Stromal cell of bone marrow (primary cell): ENCODE measurements around the gene FERMT3.

Source experiments
- DNase-seq: peaks from one replicate; pipeline ENCODE4 v3.0.0-alpha.2; 2012; ENCODE audit warnings: low read depth

Gene FERMT3

DNA sequence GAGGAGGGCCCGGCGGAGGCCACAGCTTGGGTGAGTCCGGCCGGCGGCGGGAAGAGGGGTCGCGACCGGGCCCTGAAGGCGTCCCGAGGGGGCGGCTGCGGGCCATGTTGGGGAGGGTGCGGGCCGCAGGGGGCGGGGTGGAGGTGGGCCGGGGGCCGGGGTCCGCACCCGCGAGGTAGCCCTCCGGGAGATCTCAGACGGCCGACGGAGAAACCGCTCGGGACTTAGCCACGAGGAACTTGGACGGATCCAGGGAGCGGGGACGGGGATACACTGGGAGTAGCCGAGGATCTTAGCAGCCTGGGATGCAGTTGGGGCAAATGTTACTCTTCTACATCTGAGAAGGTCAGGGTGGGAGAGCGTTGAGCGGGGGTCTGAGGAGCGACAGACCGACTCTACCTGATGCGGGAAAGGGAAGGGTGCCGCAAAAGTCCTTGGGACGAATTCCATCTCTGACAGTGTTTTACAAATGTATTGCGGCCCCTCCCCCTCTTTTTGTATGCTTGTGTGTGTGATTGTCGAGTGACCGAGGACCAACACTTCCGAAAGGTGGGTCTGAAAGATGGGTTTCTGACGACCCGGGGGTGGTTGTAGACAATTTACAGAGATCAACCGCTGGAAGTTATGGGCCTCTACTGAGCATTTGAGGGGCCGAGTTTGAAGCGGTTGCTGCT lies 19.9 kb upstream of the FERMT3 start:
- DNase-seq: no peak

DNA sequence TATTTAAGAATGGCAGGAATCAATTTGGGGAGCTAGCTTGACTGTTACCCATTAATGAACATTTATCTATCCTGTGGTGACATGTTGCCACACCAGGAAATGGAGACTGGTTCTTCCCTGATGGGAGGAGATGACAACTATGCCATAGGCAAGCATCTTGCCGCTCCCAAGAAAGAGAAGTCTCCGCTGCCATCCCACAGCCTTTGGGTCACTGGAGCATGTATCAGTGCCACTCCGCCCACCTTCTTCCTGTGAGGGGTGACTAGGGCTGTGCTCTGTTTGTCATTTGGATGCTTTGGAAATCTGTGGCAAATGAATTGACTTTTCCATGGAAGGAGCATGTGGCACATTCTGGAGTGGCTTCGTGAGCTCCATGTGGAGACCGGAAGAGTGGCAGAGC lies 14.1 kb upstream of the FERMT3 start:
- DNase-seq: no peak

DNA sequence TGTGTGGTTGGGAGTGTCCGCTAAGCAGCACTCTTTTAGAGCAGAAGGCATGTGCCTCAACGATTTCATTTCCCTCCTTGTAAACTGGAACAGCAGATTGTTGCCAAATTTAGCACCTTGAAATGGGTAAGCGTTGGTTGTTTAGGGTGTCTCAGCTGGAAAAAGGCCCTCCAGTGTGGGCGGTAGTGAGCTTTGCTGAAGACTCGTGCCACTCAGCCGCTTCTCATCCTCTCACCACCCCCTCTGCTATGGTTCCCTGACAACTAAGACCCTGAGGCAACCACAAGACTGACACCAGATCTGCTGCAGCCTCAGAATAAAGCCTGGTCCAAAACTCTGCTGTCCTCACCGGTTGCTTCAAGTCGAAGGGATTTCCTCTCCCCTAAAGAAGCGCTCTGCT lies 9.9 kb upstream of the FERMT3 start:
- no peak for DNase-seq

DNA sequence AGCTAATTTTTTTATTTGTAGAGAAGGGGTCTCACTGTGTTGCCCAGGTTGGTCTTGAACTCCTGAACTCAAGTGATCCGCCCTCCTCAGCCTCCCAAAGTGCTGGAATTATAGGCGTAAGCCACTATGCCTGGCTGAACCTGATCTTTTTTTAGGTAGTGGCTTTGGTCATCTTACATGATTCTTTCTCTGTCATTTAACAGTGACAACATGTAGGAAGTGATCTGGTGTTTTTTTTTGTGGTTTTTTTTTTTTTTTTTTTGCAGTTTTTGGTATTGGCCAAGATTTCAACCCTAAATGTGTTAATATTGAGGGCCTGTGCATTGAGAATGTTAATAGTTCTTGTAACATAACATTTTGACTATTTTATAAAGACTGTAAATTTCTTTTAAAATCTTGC lies 8.0 kb upstream of the FERMT3 start:
- DNase-seq: no peak

DNA sequence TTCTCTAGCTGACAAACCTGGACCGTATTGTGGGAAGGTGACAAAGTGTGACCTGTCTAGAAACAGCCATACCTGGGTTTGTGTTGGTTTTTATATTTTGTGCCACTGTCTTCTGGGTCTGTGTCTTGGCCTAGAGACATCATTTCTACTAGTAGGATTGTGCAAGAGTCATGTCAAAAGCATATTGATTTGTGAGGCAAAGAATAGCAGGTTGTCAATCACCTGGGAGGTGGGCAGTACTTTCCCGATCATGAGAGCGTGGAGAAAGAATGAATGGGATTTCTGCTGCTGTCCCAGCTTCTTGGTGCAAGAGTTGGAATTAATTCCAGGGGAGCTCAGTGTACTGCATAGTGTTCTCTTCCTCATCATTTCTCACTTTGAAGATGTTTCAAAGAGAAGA lies 5.0 kb upstream of the FERMT3 start:
- no peak for DNase-seq

DNA sequence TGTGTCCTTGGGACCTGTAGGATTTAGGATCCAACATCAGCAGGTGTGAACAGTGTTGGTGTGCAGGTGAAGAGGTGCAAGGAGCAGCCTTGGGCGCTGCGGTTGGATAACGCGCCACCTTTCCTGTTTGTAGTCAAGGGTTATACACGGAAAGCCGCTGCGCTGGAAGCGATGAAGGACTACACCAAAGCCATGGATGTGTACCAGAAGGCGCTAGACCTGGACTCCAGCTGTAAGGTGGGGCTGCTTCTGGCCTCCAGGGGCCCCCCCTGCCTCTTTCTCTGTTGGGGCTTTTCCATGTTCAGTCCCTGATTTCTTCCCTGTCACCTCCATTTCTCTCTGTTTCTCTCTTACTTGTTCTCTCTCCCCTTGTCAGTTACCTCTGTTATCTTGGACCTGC lies 3.5 kb upstream of the FERMT3 start:
- DNase-seq: no peak

DNA sequence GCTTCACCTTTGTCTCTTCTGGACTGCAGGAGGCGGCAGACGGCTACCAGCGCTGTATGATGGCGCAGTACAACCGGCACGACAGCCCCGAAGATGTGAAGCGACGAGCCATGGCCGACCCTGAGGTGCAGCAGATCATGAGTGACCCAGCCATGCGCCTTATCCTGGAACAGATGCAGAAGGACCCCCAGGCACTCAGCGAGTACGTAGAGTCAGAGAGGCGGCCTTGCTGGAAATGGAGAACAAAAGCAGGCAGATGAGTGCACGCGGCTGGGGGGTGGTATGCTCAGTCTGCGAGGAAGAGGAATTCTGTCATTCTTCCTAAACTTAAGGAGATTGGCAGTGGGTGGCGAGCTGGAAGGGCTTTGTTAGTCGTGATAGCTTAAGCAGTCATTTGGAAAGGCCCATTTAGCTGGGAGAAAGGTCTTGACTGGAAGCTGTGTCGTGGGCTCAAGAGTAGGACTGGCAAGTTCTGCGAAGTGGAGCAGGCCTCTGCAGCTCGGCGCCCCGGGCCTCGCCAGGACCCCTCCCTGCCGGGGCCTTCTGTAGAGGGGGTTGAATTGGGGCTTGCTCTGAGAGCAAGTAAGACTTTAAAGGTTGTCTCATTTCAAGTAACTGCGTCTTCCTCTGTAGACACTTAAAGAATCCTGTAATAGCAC lies 3.0 kb upstream of the FERMT3 start:
- no peak for DNase-seq

DNA sequence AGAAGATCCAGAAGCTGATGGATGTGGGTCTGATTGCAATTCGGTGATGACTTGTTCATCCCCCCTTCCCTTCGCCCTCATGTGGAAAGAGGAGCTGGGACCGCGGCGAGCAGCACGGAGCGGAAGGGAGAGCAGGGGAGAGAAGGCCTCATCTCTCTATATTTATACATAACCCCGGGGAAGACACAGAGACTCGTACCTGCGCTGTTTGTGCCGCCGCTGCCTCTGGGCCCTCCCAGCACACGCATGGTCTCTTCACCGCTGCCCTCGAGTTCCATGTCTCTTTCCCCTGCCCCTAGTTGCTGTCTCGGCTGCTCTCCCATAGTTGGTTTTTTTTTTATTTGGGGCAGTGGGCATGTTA lies 2.5 kb upstream of the FERMT3 start:
- DNase-seq: no peak

DNA sequence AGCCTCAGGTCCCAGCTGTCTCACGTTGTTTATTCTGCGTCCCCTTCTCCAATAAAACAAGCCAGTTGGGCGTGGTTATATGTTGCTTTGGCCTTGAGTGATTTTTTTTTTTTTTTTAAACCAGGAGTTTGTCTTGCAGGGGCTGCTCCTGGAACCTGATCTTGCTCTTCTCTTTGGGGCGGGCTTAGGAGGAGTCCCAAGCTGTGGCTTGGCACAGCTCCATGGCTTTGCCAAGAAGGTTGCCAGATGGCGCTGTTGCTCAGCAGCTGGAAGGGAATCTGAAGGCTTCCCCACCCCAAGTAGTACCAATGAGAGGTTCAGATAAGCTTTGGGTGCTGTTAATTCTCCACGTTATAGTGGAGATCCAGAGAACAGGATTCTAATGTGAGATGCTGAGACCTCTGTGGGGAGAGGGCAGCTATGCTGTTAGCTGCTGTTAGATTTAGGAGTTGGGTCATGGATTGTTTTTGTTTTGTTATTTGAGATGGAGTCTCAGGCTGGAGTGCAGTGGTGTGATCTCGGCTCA lies 2.0 kb upstream of the FERMT3 start:
- DNase-seq: peak; percentile 91

DNA sequence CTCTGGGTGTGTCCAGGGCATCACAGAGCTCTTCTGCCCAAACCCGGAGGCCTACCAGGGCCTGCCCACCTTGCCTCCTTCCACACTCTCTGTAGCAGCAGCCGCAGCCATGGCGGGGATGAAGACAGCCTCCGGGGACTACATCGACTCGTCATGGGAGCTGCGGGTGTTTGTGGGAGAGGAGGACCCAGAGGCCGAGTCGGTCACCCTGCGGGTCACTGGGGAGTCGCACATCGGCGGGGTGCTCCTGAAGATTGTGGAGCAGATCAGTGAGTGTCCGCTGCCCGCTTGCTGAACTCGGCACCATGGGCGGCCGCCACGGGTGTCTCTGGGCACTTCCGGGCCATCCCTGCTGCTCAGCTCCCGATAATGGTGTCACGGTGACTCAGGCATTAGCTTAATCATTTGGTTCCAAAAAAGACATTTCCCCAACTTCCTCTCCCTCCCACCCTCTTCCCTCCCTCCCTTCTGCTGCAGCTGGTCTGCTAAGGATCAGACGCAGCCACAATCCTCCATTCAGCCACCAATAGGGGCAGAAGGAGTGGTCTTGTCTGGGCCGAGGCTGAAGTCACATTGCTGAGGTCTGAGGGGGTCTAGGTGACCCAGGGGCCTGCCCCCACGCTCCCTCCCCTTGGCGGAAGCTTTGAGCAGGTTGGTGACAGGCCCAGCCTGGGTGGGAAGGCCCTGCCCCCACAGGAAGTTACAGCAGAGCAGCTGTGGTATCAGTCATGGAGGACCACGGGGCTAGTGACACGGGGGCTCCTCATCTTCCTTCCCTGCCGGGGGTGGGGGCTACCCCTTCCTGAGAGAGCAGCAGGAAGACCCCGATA lies 950 bp downstream of the FERMT3 start:
- DNase-seq: peak; percentile 64

DNA sequence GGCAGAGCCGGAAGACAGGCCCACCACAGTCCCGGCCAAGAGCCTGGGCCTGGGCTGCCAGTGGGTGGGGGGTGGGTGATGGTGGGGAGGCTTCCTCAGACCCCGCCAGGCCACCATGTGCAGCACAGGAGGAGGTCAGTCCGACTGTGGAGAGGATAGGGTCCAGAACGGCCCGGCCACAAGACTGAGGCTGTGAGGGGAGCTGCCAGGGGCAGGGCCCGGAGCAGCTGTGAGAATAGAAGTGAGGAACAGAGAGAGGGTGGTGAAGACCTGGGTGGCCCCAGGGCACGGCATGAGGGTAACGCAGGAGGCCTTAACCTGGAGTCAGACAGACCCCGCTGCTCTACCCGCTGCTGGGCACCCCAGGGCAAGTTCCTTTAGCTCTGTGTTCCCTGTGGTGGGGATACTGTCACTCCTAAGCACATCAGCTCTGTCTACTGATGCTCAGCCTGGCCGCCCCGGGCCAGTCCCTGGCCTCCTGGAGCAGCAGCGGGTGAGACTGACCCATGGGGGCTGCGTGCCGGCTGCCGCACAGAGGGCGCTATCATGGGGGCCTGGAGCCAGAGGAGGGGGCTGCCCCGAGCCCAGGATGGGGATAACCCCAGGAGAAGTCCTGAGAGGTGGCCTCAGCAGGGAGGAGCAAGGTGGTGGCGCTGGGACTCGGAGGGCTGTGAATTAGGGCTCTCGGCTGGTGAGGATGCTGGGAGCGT lies 1.7 kb downstream of the FERMT3 start:
- DNase-seq: no peak

DNA sequence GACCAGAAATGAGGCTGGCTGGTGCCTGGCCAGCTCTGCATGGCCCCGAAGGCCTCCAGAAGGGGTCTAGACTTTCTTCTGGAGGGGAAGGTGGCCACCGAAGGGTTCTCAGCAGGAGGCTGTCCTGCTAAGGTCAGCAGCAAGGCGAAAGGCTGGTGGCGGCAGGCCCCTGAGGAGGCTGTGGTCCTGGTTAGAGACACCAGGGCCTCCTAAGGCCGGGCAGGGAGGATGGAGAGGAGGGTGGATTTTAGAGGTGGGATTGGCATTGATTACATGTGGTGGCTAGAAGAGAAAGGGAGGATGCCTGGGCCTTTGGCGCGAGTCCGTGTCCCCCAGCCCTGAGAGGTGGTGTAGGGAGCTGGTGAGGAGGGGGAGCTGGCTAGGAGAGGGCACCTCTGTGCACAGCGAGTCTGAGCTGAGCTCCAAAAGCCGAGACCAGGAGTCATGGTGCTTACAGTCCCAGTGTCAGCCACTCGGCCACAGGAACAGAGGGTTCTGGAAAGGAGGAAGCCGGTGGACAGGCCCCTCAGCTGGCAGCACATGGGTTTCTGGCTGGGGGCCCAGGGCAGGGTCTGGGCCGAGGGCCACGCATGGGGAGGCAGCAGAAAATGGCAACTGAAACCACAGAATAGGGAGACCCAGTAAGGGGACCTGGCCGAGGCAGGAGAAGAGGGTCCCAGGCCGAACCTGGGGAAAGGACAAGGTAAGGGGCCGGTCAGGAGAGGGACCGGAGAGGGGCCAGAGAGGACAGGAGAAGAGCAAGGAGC lies 2.5 kb downstream of the FERMT3 start:
- DNase-seq: no peak

DNA sequence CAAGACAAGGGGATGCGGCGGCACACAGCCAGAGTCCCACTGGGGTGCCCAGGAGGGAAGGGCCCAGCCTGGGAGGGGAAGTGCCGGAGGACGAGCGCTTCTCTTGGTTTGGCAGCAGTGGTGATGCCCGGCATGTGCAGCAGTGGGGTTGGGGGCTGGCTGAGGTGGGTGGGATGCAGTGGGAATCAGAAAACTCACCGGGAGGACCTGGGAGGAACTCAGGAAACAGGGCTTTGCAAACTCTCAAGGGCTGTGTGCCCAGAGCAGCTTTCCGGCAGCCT lies 3.0 kb downstream of the FERMT3 start:
- DNase-seq: no peak

DNA sequence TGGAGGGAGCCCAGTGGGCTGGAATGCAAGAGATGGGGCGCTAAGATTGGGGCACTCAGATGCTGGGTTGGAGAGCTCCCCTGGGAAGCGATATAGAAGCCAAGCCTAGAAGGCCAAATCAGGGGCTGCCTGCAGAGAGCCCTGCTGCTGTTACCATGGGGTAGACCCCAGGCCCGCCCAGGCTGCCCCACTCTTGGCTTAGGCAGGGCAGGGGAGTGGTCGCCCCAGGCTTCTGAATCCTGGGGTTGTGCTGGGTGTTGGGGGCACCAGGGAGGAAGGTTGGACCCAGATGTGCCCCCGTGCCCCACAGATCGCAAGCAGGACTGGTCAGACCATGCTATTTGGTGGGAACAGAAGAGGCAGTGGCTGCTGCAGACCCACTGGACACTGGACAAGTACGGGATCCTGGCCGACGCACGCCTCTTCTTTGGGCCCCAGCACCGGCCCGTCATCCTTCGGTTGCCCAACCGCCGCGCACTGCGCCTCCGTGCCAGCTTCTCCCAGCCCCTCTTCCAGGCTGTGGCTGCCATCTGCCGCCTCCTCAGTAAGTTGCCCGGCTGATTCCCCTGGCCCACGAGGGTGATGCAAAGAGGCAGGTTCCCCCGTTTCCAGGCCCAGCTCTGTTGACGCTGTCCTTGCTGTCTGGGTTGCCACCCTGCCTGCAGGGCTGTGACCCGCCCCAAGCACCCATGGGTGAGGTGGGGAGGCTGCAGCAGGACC lies 3.9 kb downstream of the FERMT3 start:
- DNase-seq: no peak

DNA sequence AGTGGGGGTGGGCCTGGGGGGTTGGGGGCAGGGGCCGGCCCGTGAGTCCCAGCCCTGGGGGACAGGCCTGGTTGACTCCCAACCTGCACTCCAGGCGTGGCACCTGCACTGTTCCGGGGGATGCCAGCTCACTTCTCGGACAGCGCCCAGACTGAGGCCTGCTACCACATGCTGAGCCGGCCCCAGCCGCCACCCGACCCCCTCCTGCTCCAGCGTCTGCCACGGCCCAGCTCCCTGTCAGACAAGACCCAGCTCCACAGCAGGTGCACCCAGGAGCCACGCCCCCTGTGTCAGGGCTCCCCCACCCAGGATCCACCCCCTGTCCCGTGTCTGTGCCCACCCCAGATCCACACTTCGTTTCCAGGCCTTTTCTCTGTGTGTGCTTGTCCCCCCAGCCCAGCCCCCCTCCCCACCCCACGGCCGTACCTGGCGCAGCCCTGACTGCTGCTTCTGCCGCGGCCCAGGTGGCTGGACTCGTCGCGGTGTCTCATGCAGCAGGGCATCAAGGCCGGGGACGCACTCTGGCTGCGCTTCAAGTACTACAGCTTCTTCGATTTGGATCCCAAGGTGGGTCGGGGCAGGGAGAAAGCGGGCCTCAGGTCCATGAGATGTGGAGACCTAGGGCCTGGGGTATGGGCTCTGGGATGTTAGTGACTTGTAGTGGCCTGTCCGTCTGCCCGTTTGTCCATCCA lies 4.8 kb downstream of the FERMT3 start:
- DNase-seq: no peak

DNA sequence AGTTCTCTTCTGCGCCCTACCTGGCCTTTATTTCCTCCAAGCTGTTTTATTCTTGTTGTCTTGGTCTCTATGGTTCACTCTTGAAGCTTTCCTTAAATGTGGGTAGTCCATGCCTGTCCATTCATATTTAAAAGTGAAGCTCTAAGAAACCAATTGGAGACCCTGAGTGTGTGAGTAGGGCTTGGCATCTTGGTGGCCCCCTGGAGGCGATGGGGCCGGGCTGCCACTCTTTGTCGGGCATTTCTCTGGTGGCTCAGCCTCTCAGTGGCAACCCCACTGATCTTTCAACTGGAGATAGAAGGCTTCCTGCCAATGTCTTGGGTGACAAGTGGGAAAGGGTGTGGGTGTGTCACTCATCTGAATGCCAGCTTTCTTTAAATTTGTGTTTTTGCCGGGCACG lies 10.4 kb downstream of the FERMT3 start:
- DNase-seq: no peak

DNA sequence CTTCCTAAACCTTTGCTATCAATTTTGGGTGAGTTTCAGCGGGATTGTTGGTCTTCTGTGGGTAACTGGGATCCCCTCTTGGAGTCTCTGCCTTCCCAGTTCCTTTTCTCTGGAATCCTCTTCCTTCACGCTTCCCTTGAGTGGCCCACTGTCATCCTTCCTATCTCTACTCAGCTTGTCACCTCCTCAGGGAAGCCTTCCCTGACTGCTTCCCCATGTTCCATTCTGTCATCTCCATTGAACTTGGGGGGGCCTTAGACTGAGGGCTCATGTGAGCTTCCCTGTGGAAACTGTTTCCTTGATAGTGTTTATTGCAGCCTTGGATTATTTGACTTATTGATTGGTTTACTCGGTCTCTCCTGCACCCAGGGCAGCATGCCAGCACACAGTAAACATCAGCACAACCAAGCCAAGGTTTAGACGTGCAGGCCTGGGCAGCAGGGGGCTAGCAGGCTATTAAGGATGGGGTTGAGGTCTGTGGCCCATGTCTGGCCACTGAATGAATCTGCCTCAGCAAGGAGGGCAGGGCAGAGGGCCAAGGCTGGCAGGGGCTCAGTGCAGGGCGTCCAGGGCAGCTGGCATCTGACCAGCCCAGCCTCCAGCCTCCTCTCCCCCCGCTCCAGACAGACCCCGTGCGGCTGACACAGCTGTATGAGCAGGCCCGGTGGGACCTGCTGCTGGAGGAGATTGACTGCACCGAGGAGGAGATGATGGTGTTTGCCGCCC lies 12.3 kb downstream of the FERMT3 start:
- no peak for DNase-seq

DNA sequence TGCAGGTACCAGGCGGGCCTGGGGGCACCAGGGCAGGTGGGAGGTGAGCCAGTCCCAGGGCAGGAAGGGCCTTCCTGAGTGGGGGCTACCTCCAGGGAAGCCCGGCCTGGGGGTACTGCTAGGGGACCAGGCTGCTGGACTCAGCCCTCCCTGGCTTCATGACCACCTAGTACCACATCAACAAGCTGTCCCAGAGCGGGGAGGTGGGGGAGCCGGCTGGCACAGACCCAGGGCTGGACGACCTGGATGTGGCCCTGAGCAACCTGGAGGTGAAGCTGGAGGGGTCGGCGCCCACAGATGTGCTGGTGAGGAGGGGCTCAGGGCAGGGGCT lies 12.8 kb downstream of the FERMT3 start:
- DNase-seq: no peak

DNA sequence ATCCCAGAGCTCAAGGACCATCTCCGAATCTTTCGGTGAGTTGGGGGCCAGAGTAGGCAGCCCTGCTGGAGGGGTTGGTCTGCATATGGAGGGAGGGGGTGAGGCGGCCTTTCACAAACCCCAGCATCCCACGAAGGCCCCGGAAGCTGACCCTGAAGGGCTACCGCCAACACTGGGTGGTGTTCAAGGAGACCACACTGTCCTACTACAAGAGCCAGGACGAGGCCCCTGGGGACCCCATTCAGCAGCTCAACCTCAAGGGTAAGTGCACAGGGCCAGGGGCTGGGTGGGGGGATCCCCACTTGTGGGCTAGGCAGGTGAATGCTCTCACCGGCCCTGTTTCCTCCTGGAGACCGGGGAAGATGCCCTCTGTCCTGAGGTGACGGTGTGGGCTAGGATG lies 13.2 kb downstream of the FERMT3 start:
- DNase-seq: no peak

DNA sequence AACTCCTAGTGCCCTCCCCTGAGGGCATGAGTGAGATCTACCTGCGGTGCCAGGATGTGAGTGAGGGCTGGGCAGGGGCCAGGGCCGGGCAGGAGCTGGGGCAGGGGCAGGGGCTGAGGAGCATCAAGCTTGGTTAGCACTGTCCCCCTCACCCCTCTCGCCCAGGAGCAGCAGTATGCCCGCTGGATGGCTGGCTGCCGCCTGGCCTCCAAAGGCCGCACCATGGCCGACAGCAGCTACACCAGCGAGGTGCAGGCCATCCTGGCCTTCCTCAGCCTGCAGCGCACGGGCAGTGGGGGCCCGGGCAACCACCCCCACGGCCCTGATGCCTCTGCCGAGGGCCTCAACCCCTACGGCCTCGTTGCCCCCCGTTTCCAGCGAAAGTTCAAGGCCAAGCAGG lies 13.8 kb downstream of the FERMT3 start:
- no peak for DNase-seq
